Right lobe of liver (tissue), 4 donors: ENCODE data around the gene STK32B.

Source experiments
- POLR2A ChIP-seq: fragments of 450-650 bp; IDR thresholded peaks from one replicate; pipeline ENCODE4 v1.6.1; 2017; ENCODE audit warnings: antibody characterized with exemption, mild to moderate bottlenecking
- TF ChIP-seq, protein P1 (sequence below), 4 donors: fragments of 200-600 bp in 3 of 4; fragments of 450-650 bp in 1 of 4; IDR thresholded peaks; one replicate each; pipeline versions ENCODE4 v1.5.1 to v1.8.0; 2016 to 2022; ENCODE audit warnings: antibody characterized with exemption in 4 of 4, mild to moderate bottlenecking in 2 of 4
- donor health status: DM: no; HTN: no; CAD: no.
- donor health status: DM: no; HTN: no; CAD: no.
- donor health status: DM: no; HTN: yes; CAD: no.

DNA sequence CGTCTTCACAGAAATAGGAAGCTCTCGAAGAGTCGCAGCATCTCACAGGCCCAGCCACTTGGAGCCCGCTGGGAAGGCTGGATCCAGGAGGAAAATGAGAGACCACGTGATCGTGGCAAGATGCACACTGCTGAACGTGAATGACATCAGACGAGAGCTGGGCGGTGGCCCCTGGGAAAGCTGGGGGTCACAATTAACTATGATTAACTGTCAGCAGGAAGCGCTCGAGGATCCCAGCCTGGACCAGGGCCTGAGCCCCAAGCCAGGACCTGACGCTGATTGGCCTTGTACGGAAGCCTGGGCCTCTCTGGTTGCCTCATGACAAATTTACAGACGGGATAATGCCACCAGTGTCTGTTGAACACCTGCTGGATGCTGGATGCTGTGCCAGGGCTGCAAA lies 335.6 kb downstream of the STK32B start:
- TF ChIP-seq POLR2A, result no peak
- TF ChIP-seq, protein P1, sequence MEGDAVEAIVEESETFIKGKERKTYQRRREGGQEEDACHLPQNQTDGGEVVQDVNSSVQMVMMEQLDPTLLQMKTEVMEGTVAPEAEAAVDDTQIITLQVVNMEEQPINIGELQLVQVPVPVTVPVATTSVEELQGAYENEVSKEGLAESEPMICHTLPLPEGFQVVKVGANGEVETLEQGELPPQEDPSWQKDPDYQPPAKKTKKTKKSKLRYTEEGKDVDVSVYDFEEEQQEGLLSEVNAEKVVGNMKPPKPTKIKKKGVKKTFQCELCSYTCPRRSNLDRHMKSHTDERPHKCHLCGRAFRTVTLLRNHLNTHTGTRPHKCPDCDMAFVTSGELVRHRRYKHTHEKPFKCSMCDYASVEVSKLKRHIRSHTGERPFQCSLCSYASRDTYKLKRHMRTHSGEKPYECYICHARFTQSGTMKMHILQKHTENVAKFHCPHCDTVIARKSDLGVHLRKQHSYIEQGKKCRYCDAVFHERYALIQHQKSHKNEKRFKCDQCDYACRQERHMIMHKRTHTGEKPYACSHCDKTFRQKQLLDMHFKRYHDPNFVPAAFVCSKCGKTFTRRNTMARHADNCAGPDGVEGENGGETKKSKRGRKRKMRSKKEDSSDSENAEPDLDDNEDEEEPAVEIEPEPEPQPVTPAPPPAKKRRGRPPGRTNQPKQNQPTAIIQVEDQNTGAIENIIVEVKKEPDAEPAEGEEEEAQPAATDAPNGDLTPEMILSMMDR (IDR thresholded peaks at IDR 0.05), result no peak
